ENCODE measurements around the gene SH3GL2.
"Not testable (repeated sequence)": the region's sequence is repeated elsewhere in the genome, so short reads cannot be mapped to it uniquely, and the experiment has no call there.

SH3GL2 gene

DNA sequence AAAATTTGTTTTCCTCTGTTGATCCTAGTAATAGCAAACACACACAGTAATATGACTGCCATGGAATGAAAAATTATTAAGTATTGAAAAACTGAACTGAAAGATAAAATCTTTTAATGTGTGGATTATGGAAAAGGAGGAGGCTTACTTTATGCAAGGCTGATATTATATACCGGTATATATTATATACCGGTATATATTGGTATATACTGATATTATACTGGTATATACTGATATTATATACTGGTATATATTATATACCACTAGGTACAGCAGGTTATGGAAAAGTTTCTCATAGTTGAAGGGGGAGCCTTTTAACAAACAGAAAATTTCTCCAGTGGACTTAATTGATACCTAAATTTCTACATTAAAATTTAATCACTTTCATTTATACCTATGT, 181.4 kb downstream of the SH3GL2 start:
- DNase-seq, result no peak

DNA sequence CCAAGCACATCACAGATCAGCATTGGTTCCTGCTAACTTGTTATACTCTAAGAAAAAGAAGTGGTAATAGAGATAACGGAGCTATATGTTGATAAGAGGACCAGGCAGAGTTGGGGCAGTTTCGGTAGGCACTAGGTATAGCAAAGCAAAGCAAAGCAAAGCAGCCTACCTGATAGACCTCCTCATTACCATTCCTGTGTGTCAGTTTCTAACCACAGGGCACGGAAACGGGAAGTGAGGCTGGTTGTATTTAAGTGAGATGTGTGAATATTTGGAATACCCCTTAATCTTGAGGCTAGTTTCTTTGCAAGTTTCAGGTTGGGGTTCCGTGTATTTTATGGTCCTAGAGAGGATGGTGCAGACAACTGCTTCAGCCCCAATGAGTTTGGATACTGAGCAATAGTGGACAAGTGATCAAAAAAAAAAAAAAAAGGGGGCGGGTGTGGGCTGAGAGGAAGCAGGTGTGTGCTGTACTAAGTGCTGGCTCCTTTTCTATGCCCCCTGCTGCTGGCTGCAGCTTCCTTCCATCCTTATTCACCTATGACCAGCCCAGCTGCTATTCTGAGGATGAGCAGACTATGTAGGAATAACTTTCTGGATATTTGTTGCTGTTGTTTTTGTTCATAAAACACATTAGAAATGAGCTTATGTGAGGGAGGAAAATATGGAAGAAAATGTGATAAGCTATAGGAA, 183.3 kb downstream of the SH3GL2 start:
- DNase-seq, result no peak

DNA sequence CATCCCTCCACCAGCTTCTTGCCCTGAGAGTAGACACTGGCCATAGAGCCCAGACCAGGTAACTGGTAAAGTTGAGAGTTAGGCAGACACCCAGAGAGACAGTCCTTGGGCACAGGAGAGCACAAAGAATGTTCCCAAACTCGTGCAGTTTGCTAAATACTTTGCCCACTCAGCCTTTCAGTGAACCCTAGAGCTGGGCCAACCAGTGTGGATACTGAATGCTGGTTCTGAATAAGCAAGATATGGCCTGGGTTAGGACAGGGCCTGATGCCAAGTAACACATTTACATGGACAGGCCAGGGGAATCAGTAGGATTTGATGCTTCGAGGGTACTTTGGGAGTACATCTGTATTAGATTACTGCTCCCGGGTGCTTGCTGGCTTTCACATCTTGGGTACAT, 185.4 kb downstream of the SH3GL2 start:
- no peak for DNase-seq

DNA sequence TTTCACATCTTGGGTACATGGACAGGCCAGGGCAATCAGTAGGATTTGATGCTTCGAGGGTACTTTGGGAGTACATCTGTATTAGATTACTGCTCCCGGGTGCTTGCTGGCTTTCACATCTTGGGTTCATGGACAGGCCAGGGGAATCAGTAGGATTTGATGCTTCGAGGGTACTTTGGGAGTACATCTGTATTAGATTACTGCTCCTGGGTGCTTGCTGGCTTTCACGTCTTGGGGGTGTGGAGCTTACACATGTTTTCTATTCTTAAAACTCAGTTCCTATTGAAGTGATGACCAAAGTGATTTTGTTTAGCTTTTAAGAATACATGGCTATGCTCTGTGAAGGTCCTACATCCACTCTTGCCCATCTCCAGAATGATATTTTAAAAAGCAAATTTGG, 186.3 kb downstream of the SH3GL2 start:
- not testable (repeated sequence) for DNase-seq

DNA sequence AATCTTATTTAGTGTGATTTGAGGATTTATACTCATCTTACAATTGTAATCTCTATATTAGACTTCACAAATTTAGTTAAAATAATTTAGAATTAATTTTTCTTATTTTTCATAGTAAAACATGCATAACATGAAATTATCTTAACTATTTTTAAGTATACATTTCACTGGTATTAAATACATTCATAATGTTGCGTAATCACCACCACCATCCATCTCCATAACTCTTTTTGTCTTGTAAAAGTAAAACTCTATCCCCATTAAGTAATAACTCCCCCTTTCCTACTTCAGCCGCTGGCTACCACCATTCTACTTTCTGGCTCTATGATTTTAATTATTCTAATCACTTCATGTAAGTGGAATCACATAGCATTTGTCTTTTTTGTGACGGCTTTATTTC, 193.4 kb downstream of the SH3GL2 start:
- no peak for DNase-seq

DNA sequence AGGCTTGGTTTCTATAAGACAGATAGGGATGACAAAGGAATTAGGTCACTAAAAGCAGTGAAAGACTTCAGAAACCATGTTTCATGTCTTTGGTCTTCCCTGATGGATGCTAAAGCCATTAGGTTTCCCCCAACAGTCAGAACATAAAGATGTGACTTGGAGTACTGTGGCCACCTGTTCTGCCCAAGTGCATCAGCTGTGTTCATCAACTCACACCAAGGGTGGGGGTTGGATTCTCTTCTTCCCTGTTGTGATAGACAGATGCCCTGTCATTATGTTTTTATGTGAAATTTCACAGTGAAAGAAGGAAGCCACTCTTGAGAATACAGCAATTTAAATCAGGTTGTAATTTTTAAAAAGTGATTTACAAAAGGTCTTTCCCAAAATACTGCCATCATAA, 196.8 kb downstream of the SH3GL2 start:
- no peak for DNase-seq

DNA sequence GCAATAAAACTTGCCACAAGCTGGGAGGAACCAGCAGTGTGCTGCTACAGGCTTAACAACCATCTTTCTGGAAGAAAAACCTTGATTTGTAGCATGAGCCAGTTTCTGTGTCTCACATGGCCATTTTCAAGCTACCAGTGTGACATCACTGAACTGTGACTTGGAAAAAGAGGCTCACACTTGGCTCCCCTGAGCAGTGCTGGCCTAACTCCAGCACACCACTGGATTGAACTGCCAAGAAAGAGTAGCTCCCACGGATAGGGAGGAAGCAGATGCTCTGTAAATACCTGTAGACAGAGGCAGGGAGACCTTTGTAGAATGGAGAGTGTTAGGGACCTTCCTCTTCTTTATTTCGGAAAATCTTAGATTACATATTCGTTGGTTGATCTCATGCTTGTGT, 197.9 kb downstream of the SH3GL2 start:
- no peak for DNase-seq

DNA sequence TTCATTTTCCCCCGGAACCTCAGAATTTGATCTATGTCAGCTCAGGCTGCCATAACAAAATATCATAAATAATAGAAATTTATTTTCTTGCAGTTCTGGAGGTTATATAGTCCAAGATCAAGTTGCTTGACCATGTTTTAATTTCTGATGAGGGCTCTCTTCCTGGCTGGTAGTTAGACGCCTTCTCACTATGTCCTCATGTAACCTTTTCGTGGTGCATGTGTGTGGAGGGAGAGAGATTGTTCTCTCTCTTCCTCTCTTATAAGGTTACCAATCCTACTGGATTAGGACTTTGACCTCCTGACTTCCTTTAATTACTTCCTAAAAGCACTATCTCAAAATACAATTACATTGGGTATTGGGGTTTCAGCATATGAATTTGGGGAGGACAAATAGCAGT, 198.6 kb downstream of the SH3GL2 start:
- DNase-seq, result no peak

DNA sequence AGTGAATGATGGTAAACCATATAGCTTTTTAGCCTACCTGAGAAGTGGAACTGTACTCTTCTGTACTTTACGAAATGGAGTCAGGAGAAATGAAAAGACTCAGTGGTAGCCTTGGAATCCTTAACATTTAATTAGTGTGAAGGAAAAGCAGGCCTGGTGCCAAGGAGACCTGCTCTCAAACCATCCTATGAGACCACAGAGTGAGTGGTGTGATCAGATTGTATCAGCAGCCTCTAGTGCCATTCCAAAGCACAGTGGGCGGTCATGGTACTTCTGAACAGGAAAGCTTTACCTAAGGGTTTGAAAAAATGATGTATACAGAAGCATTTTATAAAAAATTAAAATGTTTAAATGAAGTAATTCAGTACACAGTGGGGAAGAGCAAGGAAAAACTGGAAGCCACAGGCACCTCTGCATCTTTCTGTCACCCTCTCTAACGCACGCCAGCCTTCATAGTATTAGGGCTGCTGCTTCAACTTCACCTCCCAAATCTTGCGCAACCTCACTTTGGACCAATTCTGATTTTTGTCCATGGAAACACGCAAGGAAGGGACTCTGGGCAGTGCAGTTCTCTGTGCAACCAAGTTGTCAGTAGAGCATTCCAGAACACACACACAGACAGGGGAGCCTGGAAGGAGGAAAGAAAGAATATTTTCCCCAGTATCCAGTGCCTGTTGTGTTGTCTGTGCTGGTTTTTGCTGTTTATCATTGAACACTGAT, 203.7 kb downstream of the SH3GL2 start:
- DNase-seq, result no peak

DNA sequence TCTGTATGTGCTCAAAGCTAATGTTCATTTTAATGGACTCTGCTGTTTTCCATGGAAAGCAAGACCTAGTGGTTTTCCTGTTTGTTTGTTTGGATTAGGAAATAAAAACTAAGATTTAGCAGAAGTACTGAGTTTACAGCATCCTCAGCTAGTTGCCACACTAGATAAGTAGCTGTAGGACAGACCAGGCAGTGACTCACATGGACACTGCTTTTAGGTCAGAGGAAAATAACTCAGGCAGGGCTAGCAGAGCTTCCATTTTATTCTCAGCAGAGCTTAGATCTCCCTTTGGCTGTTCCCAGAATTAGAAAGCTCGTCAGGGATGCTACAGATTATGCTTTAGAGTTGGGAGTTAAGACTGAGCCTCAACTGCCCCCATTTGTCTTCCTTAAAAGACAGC, 204.4 kb downstream of the SH3GL2 start:
- DNase-seq, result no peak

DNA sequence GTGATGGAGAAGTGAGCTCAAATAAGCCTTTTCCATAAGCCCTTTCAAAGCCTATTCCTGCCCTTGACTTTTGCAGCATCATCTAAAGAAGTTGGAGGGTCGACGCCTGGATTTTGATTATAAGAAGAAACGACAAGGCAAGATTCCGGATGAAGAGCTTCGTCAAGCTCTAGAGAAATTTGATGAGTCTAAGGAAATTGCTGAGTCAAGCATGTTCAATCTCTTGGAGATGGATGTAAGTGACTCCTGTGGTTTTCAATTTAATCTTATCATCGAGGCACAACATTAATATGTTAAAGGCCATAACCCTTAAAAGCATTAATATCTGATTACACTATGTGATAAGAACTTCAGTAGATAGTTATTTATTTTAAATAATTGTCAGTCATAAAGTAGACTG, 210.4 kb downstream of the SH3GL2 start:
- no peak for DNase-seq

DNA sequence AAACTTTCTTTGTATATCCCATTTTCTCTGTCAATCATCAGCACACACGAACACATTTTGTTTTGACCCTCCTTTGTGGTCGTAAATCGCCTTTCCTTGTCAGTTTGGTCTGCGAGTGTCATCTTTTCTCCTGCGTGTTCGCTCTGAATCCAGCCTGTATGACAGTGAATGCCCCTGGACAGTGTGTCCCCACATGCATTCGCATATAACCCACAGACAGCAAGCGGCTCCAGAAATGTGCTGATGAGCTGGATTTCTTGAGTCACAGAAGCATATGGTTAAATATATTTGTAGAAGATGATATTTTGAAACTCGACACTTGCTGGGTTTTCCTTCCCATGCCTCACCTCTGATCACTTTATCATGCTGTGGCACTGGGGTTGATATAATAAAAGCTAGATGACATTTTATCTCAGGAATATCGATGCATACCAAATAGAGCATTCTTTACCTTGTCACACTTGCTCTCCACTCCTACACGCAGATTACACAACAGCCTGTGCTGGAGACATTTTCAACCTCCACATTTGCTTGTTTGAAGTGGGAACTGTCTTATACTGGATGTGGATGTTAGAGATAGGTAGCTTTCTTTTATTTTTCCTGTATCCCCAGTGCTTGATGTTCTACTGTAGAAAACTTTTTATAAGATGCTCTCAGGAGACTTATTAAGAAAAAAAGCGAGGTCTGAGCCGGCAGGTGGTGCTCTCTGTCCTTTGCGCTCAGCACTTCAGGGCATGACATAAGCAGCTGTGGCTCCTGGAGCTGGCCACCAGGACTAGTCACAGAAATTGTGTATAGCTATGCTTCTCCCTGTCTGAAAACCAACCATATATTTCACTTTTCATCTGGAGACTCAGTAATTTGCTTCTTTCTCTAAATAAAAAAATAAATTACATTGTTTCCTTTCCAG, 215.1 kb downstream of the SH3GL2 start:
- DNase-seq, result no peak

DNA sequence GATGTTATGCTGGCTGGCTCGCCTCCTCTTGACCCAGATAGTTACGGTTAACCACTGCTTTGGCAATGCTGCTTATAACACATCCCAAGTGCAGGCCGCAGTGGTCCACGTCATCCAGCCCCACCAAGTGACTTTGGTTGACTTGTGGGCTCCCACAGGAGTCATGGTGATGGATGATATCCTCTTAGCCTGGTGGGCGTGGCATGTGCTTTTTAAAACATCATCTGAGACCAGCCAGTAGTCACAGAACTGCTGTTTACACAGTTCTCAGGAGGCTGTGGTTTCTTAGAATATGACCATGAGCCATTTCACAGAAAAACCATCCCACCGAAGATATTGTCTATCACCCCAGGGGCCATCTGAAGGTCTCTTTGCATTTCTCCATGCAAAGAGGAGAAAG, 216.9 kb downstream of the SH3GL2 start:
- DNase-seq, result no peak

DNA sequence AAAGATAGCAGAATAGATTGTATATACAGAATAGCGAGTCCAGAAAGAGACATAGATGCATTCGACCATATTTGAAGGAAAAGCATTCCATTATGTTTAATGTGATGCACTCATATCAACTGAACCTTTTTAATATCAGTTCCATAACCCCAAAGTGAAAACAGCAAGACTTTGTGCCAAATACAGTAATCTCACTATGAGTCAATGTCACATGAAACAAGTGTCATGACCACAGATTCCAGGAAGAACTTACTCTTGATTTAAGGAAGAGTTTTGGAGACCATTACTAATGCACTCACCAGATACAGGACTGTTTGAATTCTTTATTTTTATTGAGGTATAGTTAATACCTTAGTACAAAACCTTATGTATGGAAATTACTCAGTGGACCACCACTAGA, 220.5 kb downstream of the SH3GL2 start:
- no peak for DNase-seq

DNA sequence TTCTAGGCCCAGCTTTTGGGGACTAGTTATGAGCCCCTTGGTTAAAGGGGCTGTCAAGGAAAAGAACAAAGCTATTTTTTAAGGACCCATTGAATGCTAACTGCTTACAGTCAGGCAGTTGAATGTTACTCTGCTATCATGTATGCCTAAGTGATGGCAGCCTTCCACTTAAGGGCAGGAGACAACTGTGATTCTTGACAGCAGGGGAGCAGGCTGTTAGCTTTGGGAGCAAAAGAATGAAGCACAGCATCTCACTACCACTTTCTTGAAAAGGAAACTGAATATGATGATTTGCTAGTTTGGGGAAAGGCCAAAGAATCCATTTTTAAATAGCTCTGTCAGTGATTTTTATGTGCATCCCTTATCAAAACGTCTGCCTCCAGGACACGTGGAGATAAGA, 221.6 kb downstream of the SH3GL2 start:
- no peak for DNase-seq

DNA sequence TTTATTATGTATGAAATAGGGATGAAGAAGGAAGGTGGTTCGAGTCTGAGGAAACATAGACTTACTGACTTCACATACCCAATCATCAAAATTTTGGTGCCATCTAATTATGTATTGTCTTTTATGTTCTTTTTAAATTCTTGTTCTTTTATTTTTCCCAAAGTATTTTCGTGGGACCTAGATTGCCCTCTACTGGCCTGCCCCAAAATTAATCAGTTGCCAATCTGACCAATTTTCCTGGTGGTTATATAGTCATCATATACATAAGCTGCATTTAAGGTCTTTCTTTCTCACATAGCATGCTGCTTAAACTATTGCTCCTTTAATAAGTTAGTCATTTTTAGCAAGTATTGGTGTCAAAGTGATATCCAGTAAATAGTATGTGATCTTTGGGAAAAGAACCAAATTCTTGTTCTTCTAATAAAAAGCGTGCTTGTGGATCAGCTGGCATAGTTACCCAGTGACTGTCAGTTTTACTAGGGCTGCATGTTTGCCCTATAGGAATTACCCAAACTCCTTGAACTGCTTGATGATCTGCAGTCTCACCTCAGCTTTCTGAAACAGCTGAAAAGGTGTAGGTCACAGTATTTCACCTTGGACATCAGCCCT, 223.5 kb downstream of the SH3GL2 start:
- DNase-seq, result no peak

DNA sequence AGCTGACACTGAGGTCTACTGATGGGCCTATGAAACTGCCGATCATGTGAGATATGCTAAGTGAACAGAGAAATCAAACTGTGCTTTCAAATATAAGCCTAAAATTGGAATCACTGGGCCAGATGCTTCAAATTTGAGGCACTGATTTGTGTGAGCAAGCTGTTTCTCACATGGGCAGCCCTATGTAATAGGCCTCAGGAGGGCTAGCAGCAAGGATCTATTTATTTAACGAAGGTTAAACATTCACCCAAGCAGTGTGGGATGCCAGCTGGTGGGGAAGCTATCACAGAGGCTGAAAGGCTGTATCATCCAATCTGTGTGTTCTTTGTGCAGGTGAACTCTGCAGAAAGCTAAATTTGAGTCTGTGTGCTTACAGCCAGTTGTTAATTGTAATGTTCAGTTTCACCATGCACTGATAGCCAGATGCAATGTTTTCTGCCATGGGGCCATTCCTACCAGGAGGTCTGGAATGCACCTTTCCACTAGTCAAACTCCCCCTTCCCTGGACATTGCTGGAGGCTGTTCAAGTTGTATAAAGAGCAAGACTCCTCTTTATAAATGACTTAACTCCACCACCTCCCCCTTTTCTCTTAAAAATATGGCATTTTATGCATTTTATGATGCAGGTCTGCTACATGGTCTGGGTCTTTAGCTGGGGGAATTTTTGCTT, 228.9 kb downstream of the SH3GL2 start:
- no peak for DNase-seq

DNA sequence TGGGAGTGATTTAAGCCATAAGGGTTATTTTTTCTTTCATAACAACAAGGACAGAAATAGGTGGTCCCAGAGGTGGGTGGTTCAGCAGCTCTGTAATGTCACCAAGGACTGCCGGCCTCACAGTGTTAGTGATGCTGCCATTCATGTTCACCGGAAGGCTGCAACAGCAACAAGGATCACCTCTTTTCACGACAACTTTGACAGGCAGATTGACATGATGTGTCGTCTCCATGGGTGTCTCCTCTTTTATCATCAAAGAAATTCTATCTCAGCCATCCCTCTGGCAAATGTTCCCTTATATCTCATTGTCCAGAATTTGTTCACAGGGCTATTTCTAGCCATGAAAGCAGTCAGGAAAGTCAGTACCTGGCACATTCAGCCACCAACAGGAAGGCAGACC, 231.5 kb downstream of the SH3GL2 start:
- no peak for DNase-seq

DNA sequence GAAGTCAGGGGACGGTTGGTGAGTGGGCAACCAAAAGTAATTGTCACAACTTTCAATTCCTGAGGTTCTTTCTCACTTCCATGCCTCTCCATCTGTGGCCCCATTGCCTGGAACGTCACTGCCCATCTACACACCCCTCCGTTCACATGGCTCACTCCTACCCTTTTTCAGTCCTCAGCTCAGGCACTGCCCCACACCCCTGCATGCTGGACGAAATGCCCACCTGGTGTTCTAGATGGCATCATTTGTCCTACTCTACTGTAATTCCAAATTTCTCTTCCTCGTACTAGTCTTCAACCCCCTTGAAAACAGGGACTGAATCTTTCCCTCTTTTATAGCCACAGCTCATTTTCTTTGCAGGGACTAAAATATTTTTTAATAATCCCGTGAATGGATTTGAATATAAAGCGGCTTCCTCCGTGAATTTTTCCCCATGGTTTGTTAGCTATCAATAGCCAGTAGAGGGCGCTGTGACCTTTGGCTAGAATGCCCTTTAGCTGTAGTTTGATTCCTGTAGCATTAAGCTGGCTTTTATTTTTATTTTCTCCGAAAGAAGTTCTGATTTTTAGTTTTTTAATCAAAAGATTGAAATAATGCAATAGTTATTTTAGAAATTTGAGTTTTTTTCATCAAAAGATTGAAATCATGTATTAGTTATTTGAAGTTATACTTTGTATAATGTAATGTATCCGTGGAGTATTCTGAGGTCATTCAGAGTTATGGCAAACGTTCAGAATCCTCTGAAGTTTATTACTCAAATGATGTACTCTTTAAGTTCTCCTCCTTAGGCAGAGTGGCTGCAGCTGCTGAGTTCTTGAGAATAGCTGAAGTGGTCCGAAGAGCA, 232.1 kb downstream of the SH3GL2 start:
- peak in 1 of 2 donors; percentile 11 for DNase-seq

DNA sequence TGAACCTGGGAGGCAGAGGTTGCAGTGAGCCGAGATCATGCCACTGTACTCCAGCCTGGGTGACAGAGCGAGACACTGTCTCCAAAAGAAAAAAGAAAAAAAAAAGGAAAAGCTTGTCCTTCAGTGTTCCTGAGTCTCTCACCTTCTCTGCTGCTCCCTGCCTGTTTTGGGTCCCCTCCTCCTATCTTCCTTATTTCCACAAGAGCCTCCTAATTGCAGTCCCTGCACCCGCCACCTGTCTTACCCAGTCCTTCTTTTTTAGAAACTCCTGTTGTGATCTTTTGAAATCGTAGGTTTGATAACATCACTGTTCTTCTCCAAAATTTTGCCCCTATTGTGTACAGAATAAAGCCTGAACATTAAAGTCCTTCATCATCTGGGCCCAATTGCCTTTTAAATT, 234.9 kb downstream of the SH3GL2 start:
- no peak for DNase-seq

DNA sequence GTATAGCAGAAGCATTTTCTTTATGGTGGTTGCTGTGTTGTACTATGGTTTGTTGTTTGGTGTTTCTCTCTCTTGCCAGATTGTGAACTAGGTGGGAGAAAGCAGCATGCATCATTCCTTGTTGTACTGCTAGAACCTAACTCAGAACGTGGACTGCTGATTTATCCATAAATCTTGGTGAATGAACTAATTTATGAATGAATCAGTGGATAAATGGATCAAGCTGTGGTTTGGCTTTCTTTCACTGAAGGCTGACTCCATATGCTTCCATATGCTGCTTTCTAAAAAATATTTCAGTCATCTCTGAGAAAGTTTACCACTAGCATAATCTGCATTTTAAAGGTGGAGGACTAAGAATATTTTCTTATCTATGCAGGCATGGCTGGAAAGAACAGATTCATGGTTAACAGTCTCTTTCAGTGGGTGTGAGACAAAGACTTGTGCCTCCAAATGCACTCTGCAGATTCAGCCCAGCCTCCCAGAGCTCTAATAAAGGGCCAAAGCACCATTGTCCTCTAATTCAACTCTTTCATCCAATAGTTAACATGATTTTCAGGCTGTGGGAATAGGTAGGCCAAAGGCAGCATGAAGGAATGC, 237.7 kb downstream of the SH3GL2 start:
- DNase-seq, result no peak
